H9 (cell line): ENCODE measurements around the gene PLA2G10. TPM values are rescaled to one million over a fixed set of nuclear protein-coding genes. Genes with fewer than 3 reads are reported as not detected.

Experiments used
- DNase-seq: peaks from one replicate; pipeline ENCODE4 v3.0.0-alpha.2; 2017
- H2AFZ ChIP-seq: one replicate; pipeline ENCODE4 v1.6.1; 2013; ENCODE audit warnings: mild to moderate bottlenecking, low read length, control low read depth, moderate library complexity
- H2AK5ac ChIP-seq: 2 replicates; pipeline ENCODE4 v1.6.1; 2013; ENCODE audit warnings: low read length, control low read depth, mixed read lengths; ENCODE audit not compliant: insufficient read length
- H2BK120ac ChIP-seq: one replicate; pipeline ENCODE4 v1.6.1; 2013; ENCODE audit warnings: low read depth, mild to moderate bottlenecking, low read length, control low read depth, inconsistent platforms; ENCODE audit not compliant: poor library complexity, severe bottlenecking
- H2BK12ac ChIP-seq: 2 replicates; pipeline ENCODE4 v1.6.1; 2013; ENCODE audit warnings: low read length, control low read depth, mixed read lengths, low read depth; ENCODE audit not compliant: insufficient read length
- H2BK15ac ChIP-seq: 2 replicates; pipeline ENCODE4 v1.6.1; 2013; ENCODE audit warnings: low read depth, low read length, control low read depth
- H2BK20ac ChIP-seq: one replicate; pipeline ENCODE4 v1.6.1; 2013; ENCODE audit warnings: low read depth, mild to moderate bottlenecking, low read length, control low read depth, inconsistent platforms; ENCODE audit not compliant: poor library complexity, severe bottlenecking
- H2BK5ac ChIP-seq: 2 replicates; pipeline ENCODE4 v1.6.1; 2013; ENCODE audit warnings: low read length, control low read depth, mixed read lengths; ENCODE audit not compliant: insufficient read length
- H3K14ac ChIP-seq: 2 replicates; pipeline ENCODE4 v1.6.1; 2013; ENCODE audit warnings: low read length, control low read depth; ENCODE audit not compliant: insufficient read depth
- H3K18ac ChIP-seq: 2 replicates; pipeline ENCODE4 v1.6.1; 2013; ENCODE audit warnings: low read depth, mild to moderate bottlenecking, mixed read lengths, low read length, control low read depth; ENCODE audit not compliant: insufficient read length
- H3K23ac ChIP-seq: 2 replicates; pipeline ENCODE4 v1.6.1; 2013; ENCODE audit warnings: low read length, control low read depth, mixed read lengths, low read depth; ENCODE audit not compliant: insufficient read length
- H3K23me2 ChIP-seq: 2 replicates; pipeline ENCODE4 v1.6.1; 2013; ENCODE audit warnings: low read depth, mild to moderate bottlenecking, mixed read lengths, low read length, control low read depth; ENCODE audit not compliant: insufficient read length, poor library complexity, severe bottlenecking
- H3K27ac ChIP-seq: 2 replicates; pipeline ENCODE4 v1.5.1; 2013; ENCODE audit warnings: low read length, control low read depth, mixed read lengths, low read depth; ENCODE audit not compliant: insufficient read length
- H3K27me3 ChIP-seq: 2 replicates; pipeline ENCODE4 v1.6.1; 2013; ENCODE audit warnings: low read length, control low read depth, inconsistent platforms; ENCODE audit not compliant: insufficient read depth
- H3K4ac ChIP-seq: 2 replicates; pipeline ENCODE4 v1.6.1; 2013; ENCODE audit warnings: low read depth, mild to moderate bottlenecking, control low read depth, inconsistent platforms, low read length, moderate library complexity
- H3K4me1 ChIP-seq: 2 replicates; pipeline ENCODE4 v1.6.1; 2013; ENCODE audit warnings: low read length, control low read depth, inconsistent platforms; ENCODE audit not compliant: insufficient read depth
- H3K4me2 ChIP-seq: 2 replicates; pipeline ENCODE4 v1.6.1; 2013; ENCODE audit warnings: low read length, control low read depth, mixed read lengths; ENCODE audit not compliant: insufficient read length, insufficient read depth
- H3K56ac ChIP-seq: 2 replicates; pipeline ENCODE4 v1.6.1; 2013; ENCODE audit warnings: low read depth, mild to moderate bottlenecking, mixed read lengths, low read length, control low read depth; ENCODE audit not compliant: insufficient read length
- H3K79me1 ChIP-seq: 2 replicates; pipeline ENCODE4 v1.6.1; 2013; ENCODE audit warnings: low read depth, mild to moderate bottlenecking, moderate library complexity, low read length, control low read depth, inconsistent platforms; ENCODE audit not compliant: insufficient read depth, poor library complexity, severe bottlenecking
- H3K79me2 ChIP-seq: 2 replicates; pipeline ENCODE4 v1.6.1; 2013; ENCODE audit warnings: low read length, control low read depth, inconsistent platforms; ENCODE audit not compliant: insufficient read depth
- H3K9ac ChIP-seq: 2 replicates; pipeline ENCODE4 v1.6.1; 2013; ENCODE audit warnings: low read length, control low read depth, mixed read lengths; ENCODE audit not compliant: insufficient read length; ENCODE audit errors: extremely low read depth
- H3K9me3 ChIP-seq: one replicate; pipeline ENCODE4 v1.6.1; 2013; ENCODE audit warnings: low read depth, low read length, inconsistent platforms; ENCODE audit not compliant: control insufficient read depth
- H3T11ph ChIP-seq: one replicate; pipeline ENCODE4 v1.6.1; 2013; ENCODE audit warnings: mild to moderate bottlenecking, low read length, control low read depth, inconsistent platforms
- H4K20me1 ChIP-seq: one replicate; pipeline ENCODE4 v1.6.1; 2013; ENCODE audit not compliant: control insufficient read depth, insufficient read length, insufficient read depth
- H4K5ac ChIP-seq: 2 replicates; pipeline ENCODE4 v1.6.1; 2013; ENCODE audit warnings: low read depth, mild to moderate bottlenecking, mixed read lengths, low read length, control low read depth; ENCODE audit not compliant: insufficient read length
- H4K8ac ChIP-seq: replicated peaks from 2 replicates; pipeline ENCODE4 v1.6.1; 2013; ENCODE audit warnings: low read length, control low read depth, mixed read lengths, low read depth; ENCODE audit not compliant: insufficient read length
- H4K91ac ChIP-seq: 2 replicates; pipeline ENCODE4 v1.6.1; 2013; ENCODE audit warnings: low read depth, mild to moderate bottlenecking, moderate library complexity, mixed read lengths, low read length, control low read depth; ENCODE audit not compliant: insufficient read length
- H3K27ac Mint-ChIP-seq, 3 experiments: 2 replicates in 2 of 3; 3 replicates in 1 of 3; pipeline ENCODE4 v1.8.0; 2020 to 2021; ENCODE audit warnings: mixed read lengths in 3 of 3, mild to moderate bottlenecking in 1 of 3, moderate library complexity in 1 of 3
- H3K27me3 Mint-ChIP-seq: 2 replicates; pipeline ENCODE4 v1.8.0; 2021; ENCODE audit warnings: low read depth, mild to moderate bottlenecking, moderate library complexity, mixed read lengths
- H3K36me3 Mint-ChIP-seq, 3 experiments: 2 replicates in 2 of 3; 3 replicates in 1 of 3; pipeline ENCODE4 v1.8.0; 2020 to 2021; ENCODE audit warnings: low read depth in 3 of 3, mixed read lengths in 3 of 3; ENCODE audit not compliant: insufficient read depth in 1 of 3
- H3K4me1 Mint-ChIP-seq, 2 experiments: 2 replicates each; pipeline ENCODE4 v1.8.0; 2020; ENCODE audit warnings: mixed read lengths in 2 of 2
- H3K4me3 Mint-ChIP-seq, 2 experiments: 2 replicates in 1 of 2; 3 replicates in 1 of 2; pipeline ENCODE4 v1.8.0; 2020 to 2021; ENCODE audit warnings: mild to moderate bottlenecking in 2 of 2, mixed read lengths in 2 of 2, moderate library complexity in 1 of 2
- H3K9me3 Mint-ChIP-seq, 2 experiments: 2 replicates in 1 of 2; 3 replicates in 1 of 2; pipeline ENCODE4 v1.8.0; 2020; ENCODE audit warnings: mild to moderate bottlenecking in 2 of 2, mixed read lengths in 2 of 2, moderate library complexity in 1 of 2
- CTCF ChIP-seq: fragments of 200-600 bp; sonication (generic); conservative IDR thresholded peaks from 3 replicates; pipeline ENCODE4 v1.8.0; 2021; ENCODE audit warnings: antibody characterized with exemption, mild to moderate bottlenecking
- WGBS: extraction: QIAGEN DNeasy Blood & Tissue Kit; methylation state at CpG from one replicate; pipeline ENCODE4 v1.1.7; 2013; ENCODE audit warnings: missing lambda C conversion rate, low lambda C conversion rate, mixed read lengths; ENCODE audit not compliant: insufficient read length; ENCODE audit errors: extremely low coverage; 5-methylcytosine and 5-hydroxymethylcytosine counted together
- total RNA-seq: library from RNA; stranded (reverse); gene quantifications from 2 replicates; pipeline ENCODE4 v1.2.1, GENCODE V29; 2021

PLA2G10 gene
- total RNA-seq, 1 experiment from 2014 or later, result 2.2 TPM

DNA sequence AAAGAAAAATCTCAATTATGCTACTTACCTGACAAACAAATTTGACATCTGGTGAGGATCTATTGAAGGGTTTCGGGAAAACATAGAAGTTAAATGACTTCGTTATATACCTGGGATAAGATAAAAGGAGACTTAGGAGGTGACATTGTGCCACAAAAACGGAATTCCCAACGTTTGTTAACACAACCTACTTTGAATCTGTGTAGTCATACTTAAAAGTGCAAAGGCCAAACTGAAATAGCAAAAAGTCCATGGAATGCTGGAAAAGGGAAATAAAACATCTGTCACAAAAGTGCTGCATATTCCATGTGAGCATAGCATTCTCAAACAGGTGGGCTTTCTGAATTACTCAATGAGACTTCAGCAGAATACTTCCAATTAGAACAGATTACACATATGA, 67.0 kb downstream of the PLA2G10 start:
- Histone ChIP-seq H3K14ac (no peak overlapping the region), H2BK20ac (no peak overlapping the region), H3K56ac (no peak overlapping the region), H2BK120ac (no peak overlapping the region), H2BK15ac (no peak overlapping the region), H2AK5ac (no peak overlapping the region), H3K9me3 (no peaks in the 10 kb centered on the region), H4K20me1 (no peaks in the 10 kb centered on the region), H3K4ac (no peak overlapping the region), H3K27ac (no peak overlapping the region), H3K4me2 (no peak overlapping the region), H4K91ac (no peak overlapping the region), H3K18ac (no peak overlapping the region), H3K4me1 (no peaks in the 10 kb centered on the region), H3K79me1 (no peaks in the 10 kb centered on the region), H3K23ac (no peak overlapping the region), H3K79me2 (peaks cover 4% of the 10 kb centered on the region; the same call in 1 of the 2 replicates), H3K27me3 (no peaks in the 10 kb centered on the region), H4K8ac (no peak overlapping the region), H2AFZ (no peak overlapping the region), H2BK5ac (no peak overlapping the region), H4K5ac (no peak overlapping the region), H2BK12ac (no peak overlapping the region), H3K9ac (no peak overlapping the region), H3K23me2 (peaks cover 7% of the 10 kb centered on the region), H3T11ph (no peak overlapping the region)
- peaks cover 27 to 62% (median 59%) of the 10 kb centered on the region in 3 experiments; a peak in 6 of 7 replicates for H3K36me3 Mint-ChIP-seq
- no peaks in the 10 kb centered on the region; the same call in 1 of the 2 replicates for H3K27me3 Mint-ChIP-seq
- no peak overlapping the region for H3K27ac Mint-ChIP-seq
- no peak for DNase-seq
- no peak overlapping the region for H3K4me3 Mint-ChIP-seq
- H3K4me1 Mint-ChIP-seq, result peaks cover 11 to 19% of the 10 kb centered on the region in 2 experiments
- TF ChIP-seq CTCF, result no peak
- WGBS, result no CpG with 5 or more reads among the region's 4 CpGs
- no peaks in the 10 kb centered on the region for H3K9me3 Mint-ChIP-seq

Other genes with a start within 250 kb of the PLA2G10 start
- 56.2 and 57.1 TPM in 2 replicates for gene PARN, start 64.0 kb downstream of the PLA2G10 start, total RNA-seq
- gene BFAR, start 61.4 kb downstream of the PLA2G10 start, total RNA-seq, result 90.9 and 91.7 TPM in 2 replicates
- gene NPIPA3, start 9.1 kb upstream of the PLA2G10 start, total RNA-seq, result 1.1 and 1.3 TPM in 2 replicates
- gene NPIPA2, start 48.2 kb upstream of the PLA2G10 start, total RNA-seq, result 15.8 and 16.6 TPM in 2 replicates
- 102 and 104 TPM in 2 replicates for gene NOMO1, start 139.4 kb upstream of the PLA2G10 start, total RNA-seq
- 123 and 130 TPM in 2 replicates for gene NPIPA1, start 243.1 kb upstream of the PLA2G10 start, total RNA-seq